GM19099 (cell line): ENCODE measurements around the gene NKG7.

Experiments
- POLR2A ChIP-seq: IDR thresholded peaks from 3 replicates; pipeline ENCODE4 v1.6.1; 2011; ENCODE audit warnings: low read depth; ENCODE audit not compliant: insufficient read length; ENCODE audit errors: extremely low read depth

NKG7 gene

GRCh38 chr19:51351266-51351990 is 21.0 kb downstream of the NKG7 start:
- TF ChIP-seq POLR2A: no peak

- no peak for TF ChIP-seq POLR2A
These were observed 25.1 kb downstream of the NKG7 start for GRCh38 chr19:51347209-51347928.

DNA sequence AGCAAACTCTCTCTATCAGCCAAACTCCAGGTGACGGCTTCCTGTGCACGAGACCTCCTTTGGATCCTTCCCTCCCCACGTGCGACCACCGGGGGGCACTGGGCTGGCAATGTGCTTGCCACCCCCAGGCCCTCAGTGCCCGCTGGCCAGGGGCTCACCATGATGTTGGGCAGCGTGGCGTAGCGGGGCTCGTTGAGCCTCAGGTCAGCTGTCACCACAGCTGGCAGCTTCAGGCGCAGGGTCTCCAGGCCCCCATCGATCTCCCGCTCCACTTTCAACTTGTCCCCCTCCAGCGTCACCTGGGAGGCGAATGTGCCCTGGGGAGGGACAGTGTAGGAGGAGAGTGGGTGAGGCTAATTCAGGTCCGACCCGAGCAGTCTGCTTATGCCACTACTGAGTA is 25.7 kb downstream of the NKG7 start:
- TF ChIP-seq POLR2A: no peak

DNA sequence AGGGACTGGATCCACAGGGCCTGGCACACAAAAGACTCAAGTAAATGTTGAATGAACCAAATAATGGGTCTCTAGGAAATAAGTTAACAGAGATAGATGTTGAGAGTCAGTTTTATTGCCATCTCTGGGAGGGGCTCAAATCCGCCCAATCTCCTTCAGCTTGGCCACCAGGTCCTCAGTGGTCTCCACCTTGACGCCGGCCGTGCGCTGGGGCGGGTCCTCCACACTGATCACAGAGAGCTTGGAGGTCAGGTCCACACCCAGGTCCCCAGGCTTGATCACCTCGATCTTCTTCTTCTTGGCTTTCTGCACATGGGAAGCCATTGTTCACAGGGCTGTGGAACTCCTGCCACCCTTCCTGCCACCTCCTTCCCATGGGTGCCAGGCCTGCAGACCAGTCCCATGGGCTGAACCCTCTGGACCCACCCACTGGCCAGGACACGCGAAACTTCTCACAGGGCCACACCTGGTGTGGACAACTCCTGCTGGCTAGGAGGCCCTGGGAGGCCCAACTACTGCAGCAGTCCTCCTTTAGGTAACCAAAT is 27.3 kb downstream of the NKG7 start:
- no peak for TF ChIP-seq POLR2A

DNA sequence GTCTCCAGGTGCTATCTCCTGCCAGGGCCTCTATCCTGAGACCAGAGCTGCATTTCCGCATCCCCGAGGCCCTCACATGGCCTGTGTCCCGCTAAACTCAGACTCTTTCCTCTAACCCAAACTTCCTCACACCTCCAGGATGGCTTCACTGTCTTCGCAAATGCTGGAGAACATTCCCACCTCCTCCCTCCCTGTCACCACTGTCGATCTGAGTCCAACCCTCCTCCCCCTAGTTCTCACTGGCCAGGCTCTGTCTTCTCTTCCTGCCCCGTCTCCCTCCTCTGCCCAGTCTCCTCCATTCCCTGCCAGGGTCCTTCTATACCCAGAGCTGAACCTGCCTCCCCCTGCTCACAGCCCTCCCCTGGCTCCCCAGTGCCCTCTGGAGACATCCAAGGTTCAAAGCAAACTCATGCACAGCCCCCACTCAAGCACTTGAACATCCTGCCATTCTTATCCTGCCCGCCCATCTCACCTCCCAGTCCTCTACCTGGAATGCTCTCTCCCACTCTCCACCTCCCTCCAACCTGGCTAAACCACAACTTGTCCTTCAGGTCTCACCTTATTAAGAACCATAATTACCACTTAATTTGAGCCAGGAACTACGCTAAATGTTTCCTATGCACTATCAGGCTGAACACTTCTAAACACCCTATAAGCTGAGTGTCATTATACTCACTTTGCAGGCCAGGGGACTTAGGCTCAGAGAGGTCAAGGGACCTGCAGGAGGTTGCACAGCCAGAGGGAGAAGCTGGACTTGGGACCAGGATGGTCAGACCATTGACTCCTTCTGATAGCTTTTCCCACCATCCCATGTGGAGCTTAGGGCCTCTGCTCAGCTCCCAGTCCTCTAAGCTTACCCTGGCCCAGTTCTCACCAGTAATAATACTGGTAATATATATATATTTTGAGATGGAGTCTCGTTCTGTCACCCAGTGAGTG is 29.6 kb downstream of the NKG7 start:
- no peak for TF ChIP-seq POLR2A

DNA sequence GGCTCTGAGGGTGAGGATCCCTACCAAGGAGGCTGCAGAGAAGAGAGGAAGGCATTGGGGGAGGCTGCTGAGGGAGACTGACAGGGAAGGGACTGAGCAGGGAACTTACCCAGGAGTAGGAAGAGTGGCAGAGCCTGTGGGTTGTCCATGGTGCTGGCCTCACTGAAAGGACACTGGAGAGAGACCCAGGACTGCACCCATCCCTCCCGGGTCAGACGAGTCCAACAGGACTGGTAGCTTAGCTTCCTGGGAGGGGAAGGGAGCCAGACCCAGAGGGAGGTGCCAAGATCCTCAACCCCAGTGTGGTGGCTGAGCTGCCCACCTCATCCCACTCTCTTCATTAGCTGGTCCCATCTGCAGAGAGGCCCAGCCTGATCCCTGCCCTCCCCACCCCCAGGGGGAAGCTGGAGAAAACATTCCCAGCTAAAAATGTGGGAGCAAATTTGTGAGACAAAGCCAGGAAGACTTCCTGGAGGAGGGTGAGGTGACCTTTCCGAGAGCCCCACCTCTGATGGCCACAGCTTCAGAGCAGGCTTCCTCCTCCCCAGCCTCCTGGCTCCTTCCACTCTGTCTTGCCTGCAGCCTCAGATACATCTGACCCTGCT is 30.4 kb downstream of the NKG7 start, which contains the start of gene VSIG10L:
TSS of gene VSIG10L (minus strand) at position 164 of the 605 bp plus-strand sequence. CDS start at position 149, 15 bp downstream.
- no peak for TF ChIP-seq POLR2A

DNA sequence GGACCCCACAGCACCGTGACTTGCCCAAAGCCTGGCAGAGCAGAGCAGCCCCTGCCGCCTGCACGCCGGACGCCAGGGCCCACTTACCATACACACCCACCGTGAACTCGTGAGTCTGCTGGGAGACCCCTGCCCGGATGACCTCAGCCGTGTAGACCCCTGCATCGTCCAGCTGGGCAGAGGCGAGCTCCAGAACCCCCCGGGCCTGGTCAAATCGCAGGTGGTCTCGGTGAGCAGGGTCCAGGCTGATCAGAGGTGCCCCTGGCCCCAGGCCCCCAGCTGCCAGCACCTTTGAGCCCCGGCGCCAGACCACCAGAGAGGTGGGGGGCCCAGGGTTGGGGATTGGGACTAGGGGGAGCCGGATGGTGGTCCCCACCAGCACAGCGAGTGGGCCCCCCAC is 31.4 kb downstream of the NKG7 start:
- no peak for TF ChIP-seq POLR2A

DNA sequence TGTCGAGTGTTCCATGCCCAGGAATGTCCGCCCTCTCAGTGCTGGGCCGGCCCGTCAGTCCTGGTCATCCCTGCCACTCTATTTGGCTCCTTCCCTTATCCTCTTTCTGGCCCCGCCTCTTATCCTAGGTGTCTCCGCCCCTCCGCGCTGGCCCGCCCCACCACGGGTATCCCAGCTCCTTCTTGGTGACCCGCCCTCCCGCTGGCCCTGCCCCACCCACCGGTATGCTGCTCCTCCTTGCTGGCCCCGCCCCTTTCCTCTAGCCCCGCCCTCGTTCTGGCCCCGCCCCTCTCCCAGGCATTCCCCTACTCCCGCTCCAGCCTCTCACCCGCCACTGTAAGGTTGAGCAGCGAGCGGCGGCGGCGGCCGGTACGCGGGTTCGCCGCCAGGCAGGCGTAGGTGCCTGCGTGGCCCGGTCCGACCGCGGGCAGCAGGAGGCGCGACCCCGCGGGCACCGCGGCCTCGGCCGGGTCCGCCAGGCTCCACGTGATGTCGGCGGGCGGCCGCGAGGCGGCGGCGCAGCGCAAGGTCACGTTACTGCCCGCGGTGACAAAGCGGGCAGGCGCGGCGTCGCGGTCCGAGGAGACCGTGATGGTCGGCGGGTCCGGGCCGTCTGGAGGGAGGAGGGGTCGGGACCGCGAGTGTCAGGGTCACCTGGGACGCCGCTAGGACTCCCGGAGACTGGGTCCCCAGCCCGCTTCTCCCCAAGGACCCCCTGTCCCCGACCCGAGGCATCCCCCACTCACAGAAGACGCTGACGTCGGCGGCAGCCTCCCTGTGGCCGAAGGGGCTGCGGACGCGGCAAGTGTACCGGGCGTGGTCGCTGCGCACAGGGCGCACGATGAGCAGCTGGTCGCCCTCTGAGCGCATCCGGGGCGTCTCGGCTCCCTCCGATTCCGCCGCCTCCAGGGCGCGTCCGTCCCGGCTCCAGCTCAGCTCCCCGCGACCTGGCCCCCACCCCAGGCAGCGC is 32.5 kb downstream of the NKG7 start:
- TF ChIP-seq POLR2A: peak; percentile 35

DNA sequence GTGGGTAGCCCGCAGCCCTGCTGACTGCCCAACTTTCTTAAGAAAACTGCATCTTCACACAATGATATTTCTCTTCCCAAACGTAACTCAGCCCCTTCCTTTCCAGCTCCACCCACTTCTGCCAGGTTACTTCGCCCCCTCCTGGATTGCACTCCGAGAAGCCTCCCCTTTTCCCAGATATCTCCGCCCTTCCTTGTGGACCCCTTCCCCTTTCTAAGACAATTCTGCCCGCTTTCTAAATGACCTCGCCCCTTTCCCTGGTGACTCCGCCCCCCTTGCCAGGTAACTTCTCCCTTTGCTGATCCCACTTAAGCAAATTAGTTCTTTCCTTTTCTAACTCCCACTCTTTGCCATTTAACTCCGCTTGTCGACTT is 33.2 kb downstream of the NKG7 start:
- no peak for TF ChIP-seq POLR2A

DNA sequence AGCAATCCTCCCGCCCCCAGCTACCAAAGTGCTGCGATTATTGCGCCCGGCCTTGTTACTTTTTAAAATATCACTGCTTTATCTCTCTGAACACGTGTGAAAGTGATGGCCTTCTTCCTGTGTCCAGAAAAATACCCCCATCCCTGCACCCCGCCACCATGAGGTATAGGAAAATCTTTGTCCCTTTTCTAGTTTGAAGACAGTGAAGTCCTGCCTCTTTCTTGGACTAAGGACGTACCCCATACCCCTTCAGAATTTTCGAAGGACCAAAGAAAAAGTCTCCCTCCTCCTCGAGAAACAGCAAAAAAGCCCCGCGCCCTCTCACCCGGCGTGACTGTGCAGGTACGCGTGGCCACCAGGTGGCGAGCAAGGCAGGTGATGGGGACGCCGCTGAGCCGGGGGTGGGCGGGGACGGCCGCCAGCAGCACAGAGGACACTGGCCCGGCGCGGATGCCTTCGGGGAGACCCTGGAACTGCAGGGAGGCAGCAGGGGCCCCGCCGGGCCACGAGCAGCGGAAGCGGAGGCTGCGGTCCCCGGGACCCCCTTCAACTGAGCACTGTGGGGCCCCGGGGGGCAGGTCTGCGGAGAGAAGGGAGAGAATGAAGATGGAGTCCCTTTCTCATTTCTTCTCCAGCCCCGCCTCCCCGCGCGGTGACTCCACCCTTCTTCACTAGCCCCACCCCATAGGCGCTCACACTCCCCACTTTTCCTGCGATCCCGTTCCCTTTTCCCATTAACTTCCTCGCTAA is 33.7 kb downstream of the NKG7 start:
- TF ChIP-seq POLR2A: no peak

GRCh38 chr19:51337861-51338562 is 34.4 kb downstream of the NKG7 start:
- TF ChIP-seq POLR2A: no peak
